Measurements from ENCODE around the gene BCKDHB. TPM values are rescaled to one million over a fixed set of nuclear protein-coding genes. Genes with fewer than 3 reads are reported as not detected.

Gene BCKDHB
- total and polyA plus RNA-seq, 2 of the 4 experiments (the other 2 are of a cell fraction), result 11.2 to 11.8 TPM

DNA sequence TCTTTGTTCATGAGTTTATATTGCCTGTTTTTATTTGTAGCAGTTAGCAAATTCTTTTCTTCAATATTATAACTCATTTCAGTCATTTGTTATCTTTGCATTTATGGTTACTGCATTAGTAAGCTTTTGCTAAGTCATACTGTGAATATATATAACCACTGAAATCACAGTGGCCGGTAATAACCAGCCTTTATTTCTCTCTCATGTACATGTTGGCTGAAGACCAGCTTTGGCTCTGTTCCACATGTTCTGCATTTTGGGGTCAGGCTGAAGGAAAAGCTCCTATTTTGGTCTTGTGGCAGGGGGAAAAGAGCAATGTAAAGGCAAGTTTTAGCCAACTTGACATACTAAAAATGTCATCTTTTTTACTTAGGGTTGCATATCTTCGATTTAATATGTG, 276.3 kb downstream of the BCKDHB start:
- no TSS peak for BruUV-seq (replicated peaks)
- DNase-seq, result peak; percentile 49
- H3K36me3 ChIP-seq (ENCODE audit: control insufficient read depth, insufficient read depth, low read length), result no peaks in the 10 kb centered on the region
- no peak overlapping the region for H2BK5ac ChIP-seq (ENCODE audit: low read depth, low read length, poor library complexity, severe bottlenecking)
- TF ChIP-seq USF2 (IDR thresholded peaks at IDR 0.05; ENCODE audit: low read depth, low read length) (no peak), RAD21 (IDR thresholded peaks at IDR 0.05; ENCODE audit: low read length) (no peak), RFX5 (IDR thresholded peaks at IDR 0.05; ENCODE audit: low read depth, low read length) (no peak), MAFK (IDR thresholded peaks at IDR 0.05; ENCODE audit: low read depth, low read length) (peak; percentile 13; the same call in 1 of the 2 replicates), BHLHE40 (IDR thresholded peaks at IDR 0.05; ENCODE audit: low read depth, low read length) (no peak), MAZ (IDR thresholded peaks at IDR 0.05; ENCODE audit: borderline replicate concordance, low read depth, low read length) (no peak)
- H2BK20ac ChIP-seq (ENCODE audit: low read depth, low read length), result no peak overlapping the region
- no peak overlapping the region for H3K56ac ChIP-seq (ENCODE audit: extremely low read depth, insufficient read depth, low read length)
- no peak overlapping the region for H4K5ac ChIP-seq (ENCODE audit: low read depth, low read length)
- H2AFZ ChIP-seq (replicated peaks; ENCODE audit: low read length, poor library complexity), result no peak overlapping the region
- H3K4me1 ChIP-seq (ENCODE audit: control insufficient read depth, insufficient read depth, low read length), result no peaks in the 10 kb centered on the region
- no peaks in the 10 kb centered on the region for H3K27me3 ChIP-seq (ENCODE audit: control insufficient read depth, insufficient read depth, low read length)
- H2BK120ac ChIP-seq (ENCODE audit: low read depth, low read length), result no peak overlapping the region
- no peak overlapping the region for H4K8ac ChIP-seq (ENCODE audit: low read depth in 2 of 2, low read length in 2 of 2)
- H2BK15ac ChIP-seq (ENCODE audit: low read depth, low read length), result no peak overlapping the region
- no peaks in the 10 kb centered on the region for H3K79me1 ChIP-seq (ENCODE audit: low read depth in 1 of 2, low read length in 2 of 2)
- H3K9me3 ChIP-seq (ENCODE audit: control insufficient read depth, insufficient read depth, low read length), result no peaks in the 10 kb centered on the region
- H2AK9ac ChIP-seq (replicated peaks; ENCODE audit: low read depth, low read length, poor library complexity), result no peak overlapping the region
- dilution Hi-C loops (cut with HindIII; ENCODE audit: low sequenced_read_pairs, unreplicated experiment), result no loop called here
- no CpG with 5 or more reads among the region's 2 CpGs for WGBS, 2 experiments (ENCODE audit: extremely low coverage in 2 of 2, insufficient read length in 1 of 2)
- no peak overlapping the region; the same call in 1 of the 2 replicates for H3K18ac ChIP-seq (ENCODE audit: low read depth, low read length)
- H3K9me1 ChIP-seq (ENCODE audit: insufficient read depth, low read length), result no peaks in the 10 kb centered on the region
- H3K4ac ChIP-seq (ENCODE audit: low read depth, low read length), result no peak overlapping the region
- H2AK5ac ChIP-seq (ENCODE audit: low read depth, low read length), result no peak overlapping the region
- in situ Hi-C loops (cut with MboI; ENCODE audit: low sequenced_read_pairs), result no loop called here
- no peak overlapping the region for H3K23ac ChIP-seq (ENCODE audit: low read depth, low read length)
- H4K20me1 ChIP-seq (ENCODE audit: insufficient read depth, low read length), result no peaks in the 10 kb centered on the region
- intact Hi-C loops (cut with micrococcal nuclease), result no loop called here
- H3K9ac ChIP-seq (ENCODE audit: low read depth, low read length), result no peak overlapping the region
- POLR2A ChIA-PET (ENCODE audit: unreplicated experiment), result no interaction called here
- H3K4me3 ChIP-seq (ENCODE audit: insufficient read depth, low read depth, low read length), result no peak overlapping the region
- no peak for ATAC-seq (ENCODE audit: low read depth)
- H3K27ac ChIP-seq (ENCODE audit: insufficient read depth, low read length), result no peak overlapping the region
- H3K4me2 ChIP-seq (ENCODE audit: low read depth, low read length), result no peak overlapping the region
- CTCF ChIA-PET, result interaction anchor here (1.0 kb wide), 1 partner anchor 23 kb away, joined by 3 read pairs; no protein-coding TSS in a partner anchor
- no peak overlapping the region for H4K91ac ChIP-seq (ENCODE audit: insufficient read depth, low read depth, low read length)
- 0 out of 2 replicates have a peak overlapping the region, but pooled peaks have one; percentile 72 for H3K14ac ChIP-seq (replicated peaks; ENCODE audit: low read depth, low read length)

All from IMR-90 (cell line).